ENCODE measurements around the gene ERC2. TPM values are rescaled to one million over a fixed set of nuclear protein-coding genes. Genes with fewer than 3 reads are reported as not detected.
A peak's percentile ranks its signal among the peaks of the same experiment; 100 is the strongest.
"Not testable (repeated sequence)": the region's sequence is repeated elsewhere in the genome, so short reads cannot be mapped to it uniquely, and the experiment has no call there.

Gene ERC2
- total and polyA plus RNA-seq, 9 donors, result 0.52 to 2.0 (median 0.82) TPM

DNA sequence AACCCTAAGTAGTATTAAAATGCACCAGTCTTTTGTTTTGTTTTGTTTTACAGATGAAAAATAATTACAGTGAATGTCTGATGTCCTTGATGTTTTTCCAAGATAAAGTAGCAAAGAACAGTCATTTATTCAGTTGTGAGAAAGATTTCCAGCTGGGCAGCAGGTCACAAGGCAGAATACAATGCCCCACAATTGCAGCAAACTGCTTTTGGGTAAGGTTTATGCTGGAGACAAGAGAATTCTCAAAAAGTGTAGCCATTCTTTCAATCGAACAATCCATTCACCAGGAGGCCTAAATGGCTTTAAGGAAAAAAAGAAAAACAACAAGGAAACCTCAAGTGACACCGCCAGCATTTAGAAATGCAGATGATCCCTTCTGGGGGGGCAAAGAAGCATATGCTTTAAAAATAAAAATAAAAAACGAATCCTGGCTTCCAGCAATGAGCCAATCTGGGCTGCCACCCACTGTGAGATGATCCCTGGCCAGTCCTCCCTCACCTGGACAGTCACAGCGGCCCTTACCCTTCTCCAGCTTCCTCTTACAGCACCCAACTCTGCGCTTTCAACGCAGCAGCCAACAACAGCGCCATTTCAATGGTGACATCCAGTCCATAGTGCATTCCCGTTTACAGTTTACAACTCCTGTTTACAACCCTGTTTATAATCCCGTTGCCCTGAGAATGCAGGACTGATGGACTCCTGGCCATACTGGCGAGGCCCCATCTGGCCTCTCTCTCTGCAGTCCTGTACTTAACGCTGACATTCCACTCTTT, 955.5 kb downstream of the ERC2 start:
- Histone ChIP-seq H3K27me3 (ENCODE audit: control insufficient read depth, insufficient read depth, low read length) (peaks cover 2% of the 10 kb centered on the region), H3K36me3 (ENCODE audit: control insufficient read depth, insufficient read depth, low read length) (no peaks in the 10 kb centered on the region)
- WGBS (ENCODE audit: insufficient coverage), result 45% methylated on average over 9 of the region's 11 CpGs

GRCh38 chr3:55511895-55512570, 956.2 kb downstream of the ERC2 start:
- peak; percentile 86 for DNase-seq
- H3K27me3 ChIP-seq (ENCODE audit: control insufficient read depth, insufficient read depth, low read length), result peaks cover 2% of the 10 kb centered on the region
- no peaks in the 10 kb centered on the region for H3K9me3 ChIP-seq (replicated peaks; ENCODE audit: control insufficient read depth, low read depth, low read length)
- H3K27ac ChIP-seq (ENCODE audit: low read length), result no peak overlapping the region
- WGBS (ENCODE audit: insufficient coverage), result 19% methylated on average over 4 of the region's 7 CpGs
- no peaks in the 10 kb centered on the region for H3K36me3 ChIP-seq (ENCODE audit: control insufficient read depth, insufficient read depth, low read length)
- no peak overlapping the region for H3K4me3 ChIP-seq (ENCODE audit: low read length)
- peaks cover 13% of the 10 kb centered on the region for H3K4me1 ChIP-seq (ENCODE audit: control insufficient read depth, insufficient read depth, low read length)

More for the DNA sequence above, 955.5 kb downstream of the ERC2 start:
- DNase-seq, result no peak
- Histone ChIP-seq H3K4me3 (ENCODE audit: low read length) (no peak overlapping the region), H3K27ac (ENCODE audit: low read length) (no peak overlapping the region), H3K4me1 (ENCODE audit: control insufficient read depth, insufficient read depth, low read length) (peaks cover 13% of the 10 kb centered on the region), H3K9me3 (replicated peaks; ENCODE audit: control insufficient read depth, low read depth, low read length) (no peaks in the 10 kb centered on the region)

- Histone ChIP-seq H3K9me3 (replicated peaks; ENCODE audit: control insufficient read depth, low read depth, low read length) (no peaks in the 10 kb centered on the region), H3K4me1 (ENCODE audit: control insufficient read depth, insufficient read depth, low read length) (peaks cover 13% of the 10 kb centered on the region), H3K27ac (ENCODE audit: low read length) (no peak overlapping the region), H3K27me3 (ENCODE audit: control insufficient read depth, insufficient read depth, low read length) (no peaks in the 10 kb centered on the region), H3K36me3 (ENCODE audit: control insufficient read depth, insufficient read depth, low read length) (no peaks in the 10 kb centered on the region), H3K4me3 (ENCODE audit: low read length) (no peak overlapping the region)
- WGBS (ENCODE audit: insufficient coverage), result 95% methylated on average over 5 of the region's 8 CpGs
- DNase-seq, result no peak
Observed at GRCh38 chr3:55508335-55508734, 959.9 kb downstream of the ERC2 start.

- no CpG with 5 or more reads among the region's 1 CpG for WGBS (ENCODE audit: insufficient coverage)
- no peak overlapping the region for H3K27ac ChIP-seq (ENCODE audit: low read length)
- no peaks in the 10 kb centered on the region for H3K9me3 ChIP-seq (replicated peaks; ENCODE audit: control insufficient read depth, low read depth, low read length)
- no peak for DNase-seq
- H3K27me3 ChIP-seq (ENCODE audit: control insufficient read depth, insufficient read depth, low read length), result no peaks in the 10 kb centered on the region
- peaks cover 7% of the 10 kb centered on the region for H3K4me1 ChIP-seq (ENCODE audit: control insufficient read depth, insufficient read depth, low read length)
- H3K4me3 ChIP-seq (ENCODE audit: low read length), result no peak overlapping the region
- H3K36me3 ChIP-seq (ENCODE audit: control insufficient read depth, insufficient read depth, low read length), result no peaks in the 10 kb centered on the region
Observed at GRCh38 chr3:55507808-55508207, 960.5 kb downstream of the ERC2 start.

DNA sequence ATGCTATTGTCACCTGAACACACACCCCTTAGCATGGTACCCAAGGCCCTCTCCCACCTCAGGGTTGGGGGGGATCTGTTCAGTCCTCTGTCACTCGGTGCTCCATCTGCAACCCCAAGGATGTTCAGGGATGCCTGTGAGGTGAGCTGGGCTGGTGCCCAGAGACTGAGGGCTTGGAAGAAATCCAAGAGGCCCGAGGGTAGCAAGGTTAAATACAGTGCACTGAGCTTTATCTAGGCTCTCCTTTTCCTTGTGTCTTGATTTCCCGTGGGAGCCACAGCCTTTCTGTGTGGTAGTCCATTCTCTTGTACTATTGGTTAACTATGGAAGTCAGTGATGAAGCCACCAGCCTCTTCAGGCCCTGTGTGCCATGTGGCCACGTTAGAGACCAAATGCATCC, 962.5 kb downstream of the ERC2 start:
- no peak for DNase-seq
- Histone ChIP-seq H3K4me1 (ENCODE audit: control insufficient read depth, insufficient read depth, low read length) (no peaks in the 10 kb centered on the region), H3K36me3 (ENCODE audit: control insufficient read depth, insufficient read depth, low read length) (no peaks in the 10 kb centered on the region), H3K4me3 (ENCODE audit: low read length) (no peak overlapping the region), H3K9me3 (replicated peaks; ENCODE audit: control insufficient read depth, low read depth, low read length) (no peaks in the 10 kb centered on the region), H3K27me3 (ENCODE audit: control insufficient read depth, insufficient read depth, low read length) (no peaks in the 10 kb centered on the region), H3K27ac (ENCODE audit: low read length) (no peak overlapping the region)
- WGBS (ENCODE audit: insufficient coverage), result 0% methylated on average over 1 of the region's 4 CpGs

GRCh38 chr3:55505102-55505501, 963.2 kb downstream of the ERC2 start:
- not testable (repeated sequence) for H3K4me3 ChIP-seq (ENCODE audit: low read length); H3K27me3 ChIP-seq (ENCODE audit: control insufficient read depth, insufficient read depth, low read length); H3K36me3 ChIP-seq (ENCODE audit: control insufficient read depth, insufficient read depth, low read length); H3K27ac ChIP-seq (ENCODE audit: low read length); H3K4me1 ChIP-seq (ENCODE audit: control insufficient read depth, insufficient read depth, low read length); H3K9me3 ChIP-seq (replicated peaks; ENCODE audit: control insufficient read depth, low read depth, low read length)
- DNase-seq, result peak; percentile 37
- no CpG with 5 or more reads among the region's 6 CpGs for WGBS (ENCODE audit: insufficient coverage)

GRCh38 chr3:55501905-55502304, 966.4 kb downstream of the ERC2 start:
- no CpG with 5 or more reads among the region's 3 CpGs for WGBS (ENCODE audit: insufficient coverage)
- no peaks in the 10 kb centered on the region for H3K9me3 ChIP-seq (replicated peaks; ENCODE audit: control insufficient read depth, low read depth, low read length)
- H3K4me1 ChIP-seq (ENCODE audit: control insufficient read depth, insufficient read depth, low read length), result no peaks in the 10 kb centered on the region
- H3K36me3 ChIP-seq (ENCODE audit: control insufficient read depth, insufficient read depth, low read length), result no peaks in the 10 kb centered on the region
- DNase-seq, result no peak
- H3K27me3 ChIP-seq (ENCODE audit: control insufficient read depth, insufficient read depth, low read length), result no peaks in the 10 kb centered on the region
- H3K4me3 ChIP-seq (ENCODE audit: low read length), result no peak overlapping the region
- no peak overlapping the region for H3K27ac ChIP-seq (ENCODE audit: low read length)

GRCh38 chr3:55500555-55501330, 967.5 kb downstream of the ERC2 start:
- Histone ChIP-seq H3K4me1 (ENCODE audit: control insufficient read depth, insufficient read depth, low read length) (no peaks in the 10 kb centered on the region), H3K4me3 (ENCODE audit: low read length) (no peak overlapping the region), H3K27ac (ENCODE audit: low read length) (no peak overlapping the region), H3K27me3 (ENCODE audit: control insufficient read depth, insufficient read depth, low read length) (no peaks in the 10 kb centered on the region), H3K9me3 (replicated peaks; ENCODE audit: control insufficient read depth, low read depth, low read length) (no peaks in the 10 kb centered on the region), H3K36me3 (ENCODE audit: control insufficient read depth, insufficient read depth, low read length) (no peaks in the 10 kb centered on the region)
- DNase-seq, result no peak
- no CpG with 5 or more reads among the region's 5 CpGs for WGBS (ENCODE audit: insufficient coverage)

GRCh38 chr3:55498520-55498919, 969.7 kb downstream of the ERC2 start:
- Histone ChIP-seq H3K4me3 (ENCODE audit: low read length) (no peak overlapping the region), H3K27me3 (ENCODE audit: control insufficient read depth, insufficient read depth, low read length) (no peaks in the 10 kb centered on the region), H3K4me1 (ENCODE audit: control insufficient read depth, insufficient read depth, low read length) (no peaks in the 10 kb centered on the region), H3K9me3 (replicated peaks; ENCODE audit: control insufficient read depth, low read depth, low read length) (no peaks in the 10 kb centered on the region), H3K27ac (ENCODE audit: low read length) (no peak overlapping the region), H3K36me3 (ENCODE audit: control insufficient read depth, insufficient read depth, low read length) (no peaks in the 10 kb centered on the region)
- DNase-seq, result no peak
- no CpG with 5 or more reads among the region's 4 CpGs for WGBS (ENCODE audit: insufficient coverage)

DNA sequence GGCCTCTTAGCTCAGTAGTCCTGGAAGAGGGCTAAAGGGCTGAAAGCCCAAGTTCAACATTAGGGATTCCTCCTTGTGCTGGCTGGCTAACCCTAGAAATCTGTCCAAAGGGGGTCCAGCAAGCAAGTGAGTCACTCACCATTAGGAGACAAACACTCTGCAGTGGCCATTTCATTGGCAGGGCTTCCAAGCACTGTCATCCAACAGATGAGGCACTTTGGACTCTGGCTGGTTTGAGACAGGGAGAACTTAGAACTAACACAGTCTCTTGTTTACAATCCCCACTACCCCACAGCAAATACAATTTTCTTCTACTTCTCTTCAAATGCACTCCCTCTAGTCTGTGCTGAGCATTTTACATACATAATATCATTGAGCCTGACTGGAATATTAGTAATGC, 971.0 kb downstream of the ERC2 start:
- H3K27ac ChIP-seq (ENCODE audit: low read length), result no peak overlapping the region
- DNase-seq, result no peak
- no peak overlapping the region for H3K4me3 ChIP-seq (ENCODE audit: low read length)
- no peaks in the 10 kb centered on the region for H3K9me3 ChIP-seq (replicated peaks; ENCODE audit: control insufficient read depth, low read depth, low read length)
- peaks cover 3% of the 10 kb centered on the region for H3K27me3 ChIP-seq (ENCODE audit: control insufficient read depth, insufficient read depth, low read length)
- no peaks in the 10 kb centered on the region for H3K36me3 ChIP-seq (ENCODE audit: control insufficient read depth, insufficient read depth, low read length)
- no peaks in the 10 kb centered on the region for H3K4me1 ChIP-seq (ENCODE audit: control insufficient read depth, insufficient read depth, low read length)

Measured in muscle of leg (tissue), 11 donors.